HEK293 (cell line): ENCODE data around the gene SSU72.

Source experiments
- BCL11A ChIP-seq: fragments of 450-650 bp; formaldehyde crosslinking; IDR thresholded peaks from 2 replicates; pipeline ENCODE4 v1.5.1; 2016; ENCODE audit warnings: low read depth, missing biosample characterization, missing genetic modification characterization
- BCL11B ChIP-seq: fragments of 450-650 bp; formaldehyde crosslinking; IDR thresholded peaks from 2 replicates; pipeline ENCODE4 v1.5.1; 2016; ENCODE audit warnings: low read depth, missing biosample characterization, missing genetic modification characterization
- CTCF ChIP-seq: fragments of 450-650 bp; formaldehyde crosslinking; IDR thresholded peaks from 2 replicates; pipeline ENCODE4 v1.5.1; 2016; ENCODE audit warnings: missing biosample characterization, missing genetic modification characterization
- HOXD13 ChIP-seq: sonication (generic); formaldehyde crosslinking; IDR thresholded peaks from 2 replicates; pipeline ENCODE4 v1.8.0; 2022; ENCODE audit warnings: missing genetic modification reagents, borderline replicate concordance
- KLF9 ChIP-seq: fragments of 450-650 bp; formaldehyde crosslinking; IDR thresholded peaks from 2 replicates; pipeline ENCODE4 v1.5.1; 2016; ENCODE audit warnings: missing biosample characterization, missing genetic modification characterization, low read depth
- TCF7L2 ChIP-seq: IDR thresholded peaks from 2 replicates; pipeline ENCODE4 v1.6.1; 2011; ENCODE audit warnings: low read depth, mild to moderate bottlenecking, inconsistent platforms, low read length, moderate library complexity, borderline replicate concordance
- TRIM28 ChIP-seq: IDR thresholded peaks from 2 replicates; pipeline ENCODE4 v1.6.1; 2011; ENCODE audit warnings: low read length, control low read depth, borderline replicate concordance
- WT1 ChIP-seq: fragments of 450-650 bp; formaldehyde crosslinking; IDR thresholded peaks from 2 replicates; pipeline ENCODE4 v1.5.1; 2016; ENCODE audit warnings: missing biosample characterization, missing genetic modification characterization
- ZBTB10 ChIP-seq: fragments of 450-650 bp; formaldehyde crosslinking; IDR thresholded peaks from 2 replicates; pipeline ENCODE4 v1.5.1; 2016; ENCODE audit warnings: missing biosample characterization, missing genetic modification characterization
- ZBTB17 ChIP-seq: fragments of 450-650 bp; formaldehyde crosslinking; IDR thresholded peaks from 2 replicates; pipeline ENCODE4 v1.5.1; 2016; ENCODE audit warnings: missing biosample characterization, missing genetic modification characterization
- ZFP37 ChIP-seq: fragments of 450-650 bp; formaldehyde crosslinking; IDR thresholded peaks from 2 replicates; pipeline ENCODE4 v1.5.1; 2016; ENCODE audit warnings: missing biosample characterization, missing genetic modification characterization
- ZNF148 ChIP-seq: fragments of 450-650 bp; formaldehyde crosslinking; IDR thresholded peaks from 2 replicates; pipeline ENCODE4 v1.5.0; 2017; ENCODE audit warnings: missing biosample characterization, missing genetic modification characterization, borderline replicate concordance
- ZNF19 ChIP-seq: fragments of 450-650 bp; formaldehyde crosslinking; IDR thresholded peaks from 2 replicates; pipeline ENCODE4; 2016; ENCODE audit warnings: missing biosample characterization, missing genetic modification characterization, low read depth
- ZNF248 ChIP-seq: fragments of 450-650 bp; formaldehyde crosslinking; IDR thresholded peaks from 2 replicates; pipeline ENCODE4 v1.5.1; 2017; ENCODE audit warnings: missing biosample characterization, missing genetic modification characterization
- ZNF362 ChIP-seq: fragments of 450-650 bp; formaldehyde crosslinking; IDR thresholded peaks from 2 replicates; pipeline ENCODE4 v1.5.1; 2016; ENCODE audit warnings: missing biosample characterization, missing genetic modification characterization
- ZNF548 ChIP-seq: fragments of 450-650 bp; formaldehyde crosslinking; IDR thresholded peaks from 2 replicates; pipeline ENCODE4 v1.5.1; 2016; ENCODE audit warnings: missing biosample characterization, missing genetic modification characterization
- ZNF580 ChIP-seq: fragments of 450-650 bp; formaldehyde crosslinking; IDR thresholded peaks from 2 replicates; pipeline ENCODE4 v1.5.1; 2016; ENCODE audit warnings: missing biosample characterization, missing genetic modification characterization
- ZSCAN30 ChIP-seq: fragments of 450-650 bp; IDR thresholded peaks from 2 replicates; pipeline ENCODE4 v1.5.1; 2018; ENCODE audit warnings: missing biosample characterization, mild to moderate bottlenecking, missing genetic modification characterization, moderate library complexity

Gene SSU72

GRCh38 chr1:1536938-1537546 is 37.6 kb downstream of the SSU72 start (continued):
- no peak for TF ChIP-seq CTCF (tag by site-specific recombination)
- TF ChIP-seq ZNF362 (tag by site-specific recombination), result no peak
- no peak for TF ChIP-seq ZSCAN30 (tag by site-specific recombination)
- no peak for TF ChIP-seq ZNF548
- no peak for TF ChIP-seq ZNF248
- TF ChIP-seq ZNF580, result no peak
- no peak for TF ChIP-seq ZFP37
- no peak for TF ChIP-seq TRIM28
- 0 out of 2 replicates have a peak, but pooled peaks have one; percentile 17 for TF ChIP-seq ZBTB10 (tag by site-specific recombination)
- TF ChIP-seq BCL11B (tag by site-specific recombination), result 0 out of 2 replicates have a peak, but pooled peaks have one; percentile 55
- no peak for TF ChIP-seq ZNF148 (tag by site-specific recombination)
- no peak for TF ChIP-seq ZBTB17 (tag by site-specific recombination)
- TF ChIP-seq KLF9 (tag by site-specific recombination), result no peak
- TF ChIP-seq HOXD13 (CRISPR knock-in tag), result no peak
- peak; percentile 86 for TF ChIP-seq BCL11A
- no peak for TF ChIP-seq ZNF19 (tag by site-specific recombination)
- TF ChIP-seq WT1 (tag by site-specific recombination), result no peak
- TF ChIP-seq TCF7L2, result no peak
